Endothelial cell of umbilical vein (primary cell): ENCODE results near the gene LMNA. TPM values are rescaled to one million over a fixed set of nuclear protein-coding genes. Genes with fewer than 3 reads are reported as not detected.

Experiments
- BruUV-seq: library from RNA; stranded (reverse); fragments of 400-500 nt; replicated peaks from 2 replicates; lab custom pipeline; 2021; lab: Mats Ljungman, UMichigan
- CTCF ChIA-PET: fragments of 300-600, 350-600 bp; sonication (Branson Sonifier 250); formaldehyde crosslinking; loops from one replicate; lab custom pipeline; 2021; ENCODE audit warnings: antibody characterized with exemption, inconsistent platforms; lab: Charles Lee
- POLR2A ChIA-PET: fragments of 300-600, 350-600 bp; sonication (Branson Sonifier 250); formaldehyde crosslinking; loops from one replicate; lab custom pipeline; 2021; ENCODE audit warnings: antibody characterized with exemption, inconsistent platforms; lab: Charles Lee
- DNase-seq: peaks from one replicate; pipeline ENCODE4 v3.0.0-alpha.2; 2011; ENCODE audit warnings: low read depth, low spot score
- FAIRE-seq: peaks from 2 replicates; lab custom pipeline; 2011; peaks lifted over from hg19 to GRCh38; lab: Jason Lieb, UNC
- H2AFZ ChIP-seq: 2 replicates; pipeline ENCODE4 v1.6.0; 2012; ENCODE audit warnings: low read depth, low read length, control low read depth, inconsistent platforms
- H3K27ac ChIP-seq: 2 replicates; pipeline ENCODE4 v1.5.1; 2011; ENCODE audit warnings: low read depth, mild to moderate bottlenecking, control low read depth, low read length, moderate library complexity; ENCODE audit not compliant: insufficient read depth
- H3K27me3 ChIP-seq, 2 experiments: 2 replicates each; pipeline versions ENCODE4 v1.6.0 to v1.6.1; 2011; ENCODE audit warnings: low read length in 2 of 2, mixed read lengths in 1 of 2; ENCODE audit not compliant: control insufficient read depth in 2 of 2, insufficient read depth in 2 of 2
- H3K36me3 ChIP-seq, 2 experiments: 2 replicates in 1 of 2; 3 replicates in 1 of 2; pipeline ENCODE4 v1.5.1; 2011; ENCODE audit warnings: low read length in 2 of 2, mild to moderate bottlenecking in 1 of 2, moderate library complexity in 1 of 2; ENCODE audit not compliant: control insufficient read depth in 2 of 2, insufficient read depth in 2 of 2; ENCODE audit errors: extremely low read depth in 1 of 2
- H3K4me1 ChIP-seq: 3 replicates; pipeline ENCODE4 v1.5.1; 2011; ENCODE audit warnings: mild to moderate bottlenecking, low read length; ENCODE audit not compliant: control insufficient read depth, insufficient read depth; ENCODE audit errors: extremely low read depth
- H3K4me2 ChIP-seq: 2 replicates; pipeline ENCODE4 v1.6.1; 2011; ENCODE audit warnings: low read length, control low read depth, mixed read lengths; ENCODE audit not compliant: insufficient read depth
- H3K4me3 ChIP-seq, 3 experiments: fragments of 200-600 bp in 1 of 3; sonication (generic), shearing (Covaris generic) in 1 of 3; replicated peaks in 1 of 3; 2 replicates each; pipeline ENCODE4 v1.5.1; 2011 to 2016; ENCODE audit warnings: control low read depth in 3 of 3, low read length in 3 of 3, mild to moderate bottlenecking in 2 of 3, inconsistent platforms in 1 of 3, low read depth in 1 of 3, moderate library complexity in 1 of 3; ENCODE audit not compliant: insufficient read depth in 1 of 3
- H3K79me2 ChIP-seq: 2 replicates; pipeline ENCODE4 v1.6.0; 2012; ENCODE audit warnings: low read length, inconsistent platforms; ENCODE audit not compliant: control insufficient read depth, insufficient read depth
- H3K9ac ChIP-seq: replicated peaks from 2 replicates; pipeline ENCODE3; 2011; ENCODE audit warnings: low read length, control low read depth; ENCODE audit not compliant: insufficient read depth; ENCODE audit errors: extremely low read depth
- H3K9me1 ChIP-seq: replicated peaks from 3 replicates; pipeline ENCODE4 v1.6.0; 2011; ENCODE audit warnings: mild to moderate bottlenecking, low read length; ENCODE audit not compliant: control insufficient read depth, insufficient read depth; ENCODE audit errors: extremely low read depth
- H3K9me3 ChIP-seq: replicated peaks from 2 replicates; pipeline ENCODE4 v1.5.1; 2012; ENCODE audit warnings: low read length, inconsistent platforms; ENCODE audit not compliant: control insufficient read depth, insufficient read depth
- H4K20me1 ChIP-seq: replicated peaks from 2 replicates; pipeline ENCODE3; 2011; ENCODE audit warnings: mild to moderate bottlenecking, low read length; ENCODE audit not compliant: control insufficient read depth, insufficient read depth; ENCODE audit errors: extremely low read depth
- EZH2 ChIP-seq: IDR thresholded peaks from 2 replicates; pipeline ENCODE4 v1.6.1; 2012; ENCODE audit warnings: borderline replicate concordance, low read depth, mild to moderate bottlenecking, moderate library complexity, low read length, inconsistent platforms; ENCODE audit not compliant: severe bottlenecking
- FOS ChIP-seq: IDR thresholded peaks from 2 replicates; pipeline ENCODE4 v1.6.1; 2011; ENCODE audit warnings: mild to moderate bottlenecking, low read length, moderate library complexity, borderline replicate concordance; ENCODE audit not compliant: insufficient read depth
- GATA2 ChIP-seq: IDR thresholded peaks from 2 replicates; pipeline ENCODE4 v1.7.0; 2011; ENCODE audit warnings: low read depth, mild to moderate bottlenecking, moderate library complexity, mixed read lengths, low read length; ENCODE audit not compliant: insufficient read length, insufficient read depth
- JUN ChIP-seq: IDR thresholded peaks from 2 replicates; pipeline ENCODE4 v1.6.1; 2011; ENCODE audit warnings: borderline replicate concordance, low read depth; ENCODE audit not compliant: insufficient read length, insufficient read depth
- MYC ChIP-seq: IDR thresholded peaks from one replicate; pipeline ENCODE4 v1.6.1; 2011; ENCODE audit warnings: mild to moderate bottlenecking, low read depth, low read length
- POLR2AphosphoS5 ChIP-seq: IDR thresholded peaks from 2 replicates; pipeline ENCODE4 v1.6.1; 2012; ENCODE audit warnings: low read depth, mild to moderate bottlenecking, control low read depth, low read length, moderate library complexity; ENCODE audit not compliant: insufficient read depth
- dilution Hi-C: fragments of 300-500 bp; cut with MboI; formaldehyde crosslinking; loops from one replicate; pipeline ENCODE4 v1.15.0; 2019; ENCODE audit warnings: low sequenced_read_pairs; ENCODE audit not compliant: extremely low pct_ligation_motif_present
- intact Hi-C: fragments of 100-400 bp; cut with micrococcal nuclease; formaldehyde crosslinking; loops from one replicate; pipeline ENCODE4 v1.10.0; 2022
- polyA plus RNA-seq, 4 experiments: library from polyadenylated mRNA; depleted of rRNA in 3 of 4; stranded (reverse) in 3 of 4; unstranded in 1 of 4; fragments of >200 nt; gene quantifications; 2 replicates each; pipeline versions ENCODE4 v1.2.1 to v1.2.3, GENCODE V29; 2011 to 2012; ENCODE audit warnings: missing spikeins in 1 of 4
- total RNA-seq: library from RNA; stranded (reverse); gene quantifications from 2 replicates; pipeline ENCODE4 v1.2.3, GENCODE V29; 2021
- TF ChIP-seq, protein P1 (sequence below), 2 donors: IDR thresholded peaks; 1 replicate in 1 of 2; 2 replicates in 1 of 2; pipeline ENCODE4 v1.5.1; 2011; ENCODE audit warnings: low read length in 2 of 2, mild to moderate bottlenecking in 2 of 2, moderate library complexity in 2 of 2, control low read depth in 1 of 2, inconsistent platforms in 1 of 2, low read depth in 1 of 2; ENCODE audit not compliant: insufficient read depth in 1 of 2; ENCODE audit errors: extremely low read depth in 1 of 2
- TF ChIP-seq, protein P2 (sequence below): IDR thresholded peaks from 2 replicates; pipeline ENCODE4 v1.6.1; 2011; ENCODE audit not compliant: insufficient read depth, insufficient read length

The LMNA gene
- total and polyA plus RNA-seq, 2 donors (not counting 3 experiments of a cell fraction or from before 2014, with no cell fraction given) = 371 to 742 TPM

DNA sequence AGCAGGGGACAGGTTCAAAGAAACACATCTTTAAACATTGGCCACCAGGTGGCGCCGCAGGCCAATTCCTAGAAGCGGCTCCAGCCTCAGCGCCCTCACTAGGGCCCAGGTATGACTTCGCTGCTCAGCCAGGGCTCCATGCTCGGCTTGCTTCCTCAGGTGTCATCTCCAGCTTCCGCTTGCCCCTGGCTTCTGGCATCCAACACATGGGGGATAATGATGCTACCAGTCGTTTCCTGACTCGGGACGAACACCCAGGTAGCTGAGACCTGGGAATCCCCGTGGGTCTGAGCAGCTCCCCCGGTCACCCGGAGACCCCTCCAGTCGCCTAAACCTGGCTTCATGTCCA lies 23.7 kb upstream of the LMNA start:
- H3K79me2 ChIP-seq = no peaks in the 10 kb centered on the region
- H3K36me3 ChIP-seq = peaks cover 0 to 3% of the 10 kb centered on the region in 2 experiments
- no peak overlapping the region for H3K4me2 ChIP-seq
- intact Hi-C loops = loop anchor here (1.0 kb wide), 2 partner anchors 39 to 134 kb away; no protein-coding TSS in a partner anchor
- no peaks in the 10 kb centered on the region for H3K27me3 ChIP-seq
- ChIA-PET POLR2A (no interaction called here), CTCF (interaction anchor here (0.7 to 21.0 kb wide), 10 partner anchors 8 to 228 kb away, joined by 3 to 627 read pairs (median 6); no protein-coding TSS in a partner anchor)
- DNase-seq (peak; percentile 74), FAIRE-seq (peak; percentile 92)
- TF ChIP-seq POLR2AphosphoS5 = no peak
- TF ChIP-seq JUN = no peak
- TF ChIP-seq, protein P1, sequence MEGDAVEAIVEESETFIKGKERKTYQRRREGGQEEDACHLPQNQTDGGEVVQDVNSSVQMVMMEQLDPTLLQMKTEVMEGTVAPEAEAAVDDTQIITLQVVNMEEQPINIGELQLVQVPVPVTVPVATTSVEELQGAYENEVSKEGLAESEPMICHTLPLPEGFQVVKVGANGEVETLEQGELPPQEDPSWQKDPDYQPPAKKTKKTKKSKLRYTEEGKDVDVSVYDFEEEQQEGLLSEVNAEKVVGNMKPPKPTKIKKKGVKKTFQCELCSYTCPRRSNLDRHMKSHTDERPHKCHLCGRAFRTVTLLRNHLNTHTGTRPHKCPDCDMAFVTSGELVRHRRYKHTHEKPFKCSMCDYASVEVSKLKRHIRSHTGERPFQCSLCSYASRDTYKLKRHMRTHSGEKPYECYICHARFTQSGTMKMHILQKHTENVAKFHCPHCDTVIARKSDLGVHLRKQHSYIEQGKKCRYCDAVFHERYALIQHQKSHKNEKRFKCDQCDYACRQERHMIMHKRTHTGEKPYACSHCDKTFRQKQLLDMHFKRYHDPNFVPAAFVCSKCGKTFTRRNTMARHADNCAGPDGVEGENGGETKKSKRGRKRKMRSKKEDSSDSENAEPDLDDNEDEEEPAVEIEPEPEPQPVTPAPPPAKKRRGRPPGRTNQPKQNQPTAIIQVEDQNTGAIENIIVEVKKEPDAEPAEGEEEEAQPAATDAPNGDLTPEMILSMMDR (IDR thresholded peaks at IDR 0.05; ENCODE audit: extremely low read depth in 1 of 2, insufficient read depth in 1 of 2, low read depth in 1 of 2, low read length in 2 of 2) = peak; percentile 48 to 81
- no peak for TF ChIP-seq FOS
- TF ChIP-seq EZH2 = no peak
- TF ChIP-seq, protein P2, sequence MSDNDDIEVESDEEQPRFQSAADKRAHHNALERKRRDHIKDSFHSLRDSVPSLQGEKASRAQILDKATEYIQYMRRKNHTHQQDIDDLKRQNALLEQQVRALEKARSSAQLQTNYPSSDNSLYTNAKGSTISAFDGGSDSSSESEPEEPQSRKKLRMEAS = no peak
- no peak for TF ChIP-seq GATA2
- no peak for TF ChIP-seq MYC
- H3K27ac ChIP-seq = no peak overlapping the region
- BruUV-seq = no TSS peak
- H3K4me3 ChIP-seq = no peak overlapping the region
- no peaks in the 10 kb centered on the region for H4K20me1 ChIP-seq
- dilution Hi-C loops = no loop called here
- no peaks in the 10 kb centered on the region for H3K9me1 ChIP-seq
- H3K9me3 ChIP-seq = no peaks in the 10 kb centered on the region
- peaks cover 14% of the 10 kb centered on the region for H3K4me1 ChIP-seq
- no peak overlapping the region for H2AFZ ChIP-seq
- no peak overlapping the region for H3K9ac ChIP-seq
